ENCODE measurements around the gene LRP2.
"Not testable (repeated sequence)": the region's sequence is repeated elsewhere in the genome, so short reads cannot be mapped to it uniquely, and the experiment has no call there.

Gene LRP2

GRCh38 chr2:169139993-169140767 is 222.2 kb downstream of the LRP2 start:
- Histone ChIP-seq H3K4me3 (no peak overlapping the region), H3K27ac (no peak overlapping the region)
- TF ChIP-seq CTCF (IDR thresholded peaks at IDR 0.05) = no peak
- no peak for DNase-seq (ENCODE audit: low spot score)

GRCh38 chr2:169139145-169139544 is 223.2 kb downstream of the LRP2 start:
- no peak overlapping the region for H3K27ac ChIP-seq
- DNase-seq (ENCODE audit: low spot score) = no peak
- no peak overlapping the region for H3K4me3 ChIP-seq
- no peak for TF ChIP-seq CTCF (IDR thresholded peaks at IDR 0.05)

- no peak overlapping the region for H3K27ac ChIP-seq
- TF ChIP-seq CTCF (IDR thresholded peaks at IDR 0.05) = no peak
- no peak overlapping the region for H3K4me3 ChIP-seq
- DNase-seq (ENCODE audit: low spot score) = no peak
These were observed 224.4 kb downstream of the LRP2 start for GRCh38 chr2:169137924-169138323.

- TF ChIP-seq CTCF (IDR thresholded peaks at IDR 0.05) = no peak
- Histone ChIP-seq H3K4me3 (no peak overlapping the region), H3K27ac (no peak overlapping the region)
- no peak for DNase-seq (ENCODE audit: low spot score)
These were observed 225.3 kb downstream of the LRP2 start for GRCh38 chr2:169136885-169137534.

- not testable (repeated sequence) for DNase-seq (ENCODE audit: low spot score); H3K4me3 ChIP-seq; H3K27ac ChIP-seq
These were observed 225.9 kb downstream of the LRP2 start for GRCh38 chr2:169136428-169136827.

GRCh38 chr2:169134272-169134671 is 228.1 kb downstream of the LRP2 start:
- DNase-seq (ENCODE audit: low spot score); H3K27ac ChIP-seq; H3K4me3 ChIP-seq: not testable (repeated sequence)

GRCh38 chr2:169131587-169132512 is 230.5 kb downstream of the LRP2 start:
- Histone ChIP-seq H3K4me3 (no peak overlapping the region), H3K27ac (no peak overlapping the region)
- peak; percentile 80 for TF ChIP-seq CTCF (IDR thresholded peaks at IDR 0.05)
- DNase-seq (ENCODE audit: low spot score) = no peak

Measured in coronary artery (tissue), 2 donors.